ENCODE measurements around the gene UGT2B11.
"Not testable (repeated sequence)": the region's sequence is repeated elsewhere in the genome, so short reads cannot be mapped to it uniquely, and the experiment has no call there.

The UGT2B11 gene

GRCh38 chr4:69214716-69215115 lies at the start of gene UGT2B11:
Gene UGT2B11, minus strand, starts transcription at chr4:69214748. Its CDS starts 26 bp downstream, at chr4:69214722.
- DNase-seq, result no peak

GRCh38 chr4:69253147-69253772 lies 38.7 kb upstream of the UGT2B11 start:
- not testable (repeated sequence) for DNase-seq

GRCh38 chr4:69250884-69251283 lies 36.3 kb upstream of the UGT2B11 start:
- not testable (repeated sequence) for DNase-seq

- not testable (repeated sequence) for DNase-seq
These were observed 28.2 kb upstream of the UGT2B11 start for GRCh38 chr4:69242562-69243240.

- DNase-seq, result not testable (repeated sequence)
These were observed 27.2 kb upstream of the UGT2B11 start for GRCh38 chr4:69241746-69242145.

GRCh38 chr4:69240787-69241186 lies 26.2 kb upstream of the UGT2B11 start:
- not testable (repeated sequence) for DNase-seq

- no peak for DNase-seq
These were observed 25.1 kb upstream of the UGT2B11 start for GRCh38 chr4:69239557-69240168.

- no peak for DNase-seq
These were observed 24.5 kb upstream of the UGT2B11 start for GRCh38 chr4:69239092-69239491.

- no peak for DNase-seq
These were observed 10.3 kb upstream of the UGT2B11 start for GRCh38 chr4:69224891-69225290.

- not testable (repeated sequence) for DNase-seq
These were observed 8.7 kb upstream of the UGT2B11 start for GRCh38 chr4:69223277-69223676.

GRCh38 chr4:69218491-69218890 lies 3.9 kb upstream of the UGT2B11 start:
- DNase-seq, result not testable (repeated sequence)

GRCh38 chr4:69210911-69211310 lies 3.6 kb downstream of the UGT2B11 start:
- no peak for DNase-seq

GRCh38 chr4:69198506-69198905 lies 16.0 kb downstream of the UGT2B11 start:
- DNase-seq, result not testable (repeated sequence)

GRCh38 chr4:69196209-69196965 lies 18.2 kb downstream of the UGT2B11 start:
- no peak for DNase-seq

GRCh38 chr4:69194166-69194565 lies 20.4 kb downstream of the UGT2B11 start:
- no peak for DNase-seq

- not testable (repeated sequence) for DNase-seq
These were observed 22.6 kb downstream of the UGT2B11 start for GRCh38 chr4:69191905-69192304.

- DNase-seq, result not testable (repeated sequence)
These were observed 23.9 kb downstream of the UGT2B11 start for GRCh38 chr4:69190621-69191020.

GRCh38 chr4:69181519-69182169 lies 32.9 kb downstream of the UGT2B11 start:
- not testable (repeated sequence) for DNase-seq

GRCh38 chr4:69179817-69180216 lies 34.7 kb downstream of the UGT2B11 start:
- DNase-seq, result not testable (repeated sequence)

- DNase-seq, result not testable (repeated sequence)
These were observed 35.8 kb downstream of the UGT2B11 start for GRCh38 chr4:69178751-69179205.

- not testable (repeated sequence) for DNase-seq
These were observed 44.1 kb downstream of the UGT2B11 start for GRCh38 chr4:69170233-69171134.

Measured in activated CD8-positive, alpha-beta memory T cell treated with anti-CD3 and anti-CD28 coated beads, Interleukin-2, amount 50 U/mL, for 4 hours (primary cell).